Small intestine (tissue), 16 donors: ENCODE results near the gene NFKB2. TPM values are rescaled to one million over a fixed set of nuclear protein-coding genes. Genes with fewer than 3 reads are reported as not detected.

Source experiments
- DNase-seq, 2 donors: peaks; one replicate each; pipeline versions ENCODE4 v3.0.0 to v3.0.0-alpha.2; 2013
- FAIRE-seq: peaks from 2 replicates; lab custom pipeline; 2012; peaks lifted over from hg19 to GRCh38; lab: Jason Lieb, UNC
- H3K27ac ChIP-seq, 3 donors: one replicate each; pipeline ENCODE4 v1.5.1; 2013; ENCODE audit warnings: low read length in 2 of 3, mild to moderate bottlenecking in 2 of 3, control low read depth in 1 of 3, inconsistent platforms in 1 of 3, low read depth in 1 of 3, moderate library complexity in 1 of 3
- H3K27me3 ChIP-seq, 3 donors: one replicate each; pipeline ENCODE4 v1.6.1; 2013; ENCODE audit warnings: low read length in 3 of 3, inconsistent platforms in 1 of 3; ENCODE audit not compliant: control insufficient read depth in 3 of 3, insufficient read depth in 3 of 3
- H3K36me3 ChIP-seq, 3 donors: one replicate each; pipeline ENCODE4 v1.6.1; 2013; ENCODE audit warnings: low read length in 3 of 3, inconsistent platforms in 1 of 3, low read depth in 1 of 3, mild to moderate bottlenecking in 1 of 3, moderate library complexity in 1 of 3; ENCODE audit not compliant: control insufficient read depth in 3 of 3, insufficient read depth in 2 of 3
- H3K4me1 ChIP-seq, 3 donors: one replicate each; pipeline ENCODE4 v1.6.1; 2013; ENCODE audit warnings: low read length in 2 of 3, inconsistent platforms in 1 of 3, low read depth in 1 of 3, mild to moderate bottlenecking in 1 of 3, moderate library complexity in 1 of 3; ENCODE audit not compliant: control insufficient read depth in 3 of 3, insufficient read depth in 2 of 3
- H3K4me3 ChIP-seq, 3 donors: one replicate each; pipeline ENCODE4 v1.5.1; 2013; ENCODE audit warnings: low read length in 3 of 3, control low read depth in 1 of 3, inconsistent platforms in 1 of 3, low read depth in 1 of 3, mild to moderate bottlenecking in 1 of 3, moderate library complexity in 1 of 3
- H3K9me3 ChIP-seq, 2 donors: one replicate each; pipeline ENCODE4 v1.6.1; 2013; ENCODE audit warnings: low read depth in 1 of 2, low read length in 1 of 2; ENCODE audit not compliant: control insufficient read depth in 2 of 2, insufficient read depth in 1 of 2
- WGBS, 3 donors: extraction: QIAGEN DNeasy Blood & Tissue Kit; methylation state at CpG; one replicate each; pipeline ENCODE4 v1.1.7; 2013; 5-methylcytosine and 5-hydroxymethylcytosine counted together
- long read RNA-seq, 10 donors: transcript quantifications; one replicate each; lab custom pipeline, GENCODE V29; 2026
- polyA plus RNA-seq, 4 donors: library from polyadenylated mRNA; stranded (reverse) in 3 of 4; unstranded in 1 of 4; fragments of 200-250 nt in 3 of 4; fragments of 120-200 nt in 1 of 4; gene quantifications; one replicate each; pipeline versions ENCODE4 v1.2.1 to v1.2.3, GENCODE V29; 2013
- donor health status: healthy with polysubstance abuse.
- donor health status: control.
- donor health status: control.
- donor health status: Bipolar disorder and iron deficiency.
- donor health status: healthy.

NFKB2 gene
- 10 to 100 TPM; 13.5 to 22.3 (median 15.6) TPM for polyA plus RNA-seq
- long read RNA-seq, donor 1, partial matches to known transcripts, result 0 of 2 reads
- long read RNA-seq, donor 1, other reads (novel, unspliced or antisense), result 0 of 2 reads
- long read RNA-seq, donor 2, partial matches to known transcripts, result 0 of 1 reads
- long read RNA-seq, donor 2, other reads (novel, unspliced or antisense), result 0 of 1 reads
- long read RNA-seq, donor 3, partial matches to known transcripts, result 0 of 8 reads
- long read RNA-seq, donor 3, other reads (novel, unspliced or antisense), result 8 of 8 reads
- long read RNA-seq, donor 4, result 0 reads
- long read RNA-seq, donor 5, result 0 reads
- long read RNA-seq, donor 6, partial matches to known transcripts, result 0 of 1 reads
- long read RNA-seq, donor 6, other reads (novel, unspliced or antisense), result 0 of 1 reads
- long read RNA-seq, donor 7, result 0 reads
- long read RNA-seq, donor 8, result 0 reads
- long read RNA-seq, donor 9, result 0 reads
- long read RNA-seq, donor 10, result 0 reads

DNA sequence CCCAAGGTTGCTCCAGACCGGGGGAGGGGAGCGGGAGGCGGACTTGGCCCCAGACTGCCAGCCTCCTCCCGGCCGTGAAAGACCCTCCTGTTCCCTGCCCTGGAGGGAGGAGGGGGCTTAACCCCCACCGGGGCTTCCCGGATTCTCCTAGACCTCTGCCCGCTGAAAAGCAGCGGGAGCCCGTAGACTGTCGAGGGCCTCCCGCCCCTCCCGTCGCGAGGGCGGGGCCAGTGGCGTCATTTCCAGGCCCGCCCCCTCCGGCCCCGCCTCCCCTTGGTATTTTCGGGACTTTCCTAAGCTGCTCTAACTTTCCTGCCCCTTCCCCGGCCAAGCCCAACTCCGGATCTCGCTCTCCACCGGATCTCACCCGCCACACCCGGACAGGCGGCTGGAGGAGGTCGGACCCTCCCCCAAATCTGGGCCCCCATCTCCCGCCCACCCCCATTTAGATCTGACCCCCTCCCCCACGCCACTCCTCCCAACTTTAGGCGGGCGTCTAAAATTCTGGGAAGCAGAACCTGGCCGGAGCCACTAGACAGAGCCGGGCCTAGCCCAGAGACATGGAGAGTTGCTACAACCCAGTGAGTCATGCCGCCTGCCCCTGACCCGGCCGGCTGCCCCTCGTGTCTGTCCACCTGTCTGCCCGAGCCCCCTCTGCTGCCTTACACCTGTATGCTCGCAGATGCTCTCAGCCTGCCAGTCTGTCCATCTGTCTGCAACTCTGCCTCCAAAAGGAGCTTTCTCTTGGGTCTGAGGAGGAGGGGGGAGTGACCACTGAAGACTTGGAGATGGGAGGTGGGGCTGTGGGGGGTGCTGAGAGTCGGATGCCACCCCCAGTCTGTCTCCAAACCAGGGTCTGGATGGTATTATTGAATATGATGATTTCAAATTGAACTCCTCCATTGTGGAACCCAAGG is at the start of gene NFKB2:
Gene NFKB2 (plus strand): TSS at position 306 of the 917 bp plus-strand sequence. CDS start 255 bp downstream, at position 561.
- Histone ChIP-seq H3K4me3 (peak within 1 kb of the TSS; percentile 62 to 77 (median 65)), H3K27me3 (peaks cover 0 to 5% (median 0%) of the 10 kb centered on the region in 3 donors), H3K36me3 (peaks cover 0 to 42% (median 0%) of the 10 kb centered on the region in 3 donors), H3K27ac (peak within 1 kb of the TSS; percentile 91 to 96 (median 93)), H3K9me3 (no peaks in the 10 kb centered on the region), H3K4me1 (peaks cover 2 to 21% (median 4%) of the 10 kb centered on the region in 3 donors)
- DNase-seq (peak; percentile 82 to 96), FAIRE-seq (no peak)
- 0 to 1% (median 1%) methylated on average over 37 to 42 of the region's 42 CpGs for WGBS, 3 donors

DNA sequence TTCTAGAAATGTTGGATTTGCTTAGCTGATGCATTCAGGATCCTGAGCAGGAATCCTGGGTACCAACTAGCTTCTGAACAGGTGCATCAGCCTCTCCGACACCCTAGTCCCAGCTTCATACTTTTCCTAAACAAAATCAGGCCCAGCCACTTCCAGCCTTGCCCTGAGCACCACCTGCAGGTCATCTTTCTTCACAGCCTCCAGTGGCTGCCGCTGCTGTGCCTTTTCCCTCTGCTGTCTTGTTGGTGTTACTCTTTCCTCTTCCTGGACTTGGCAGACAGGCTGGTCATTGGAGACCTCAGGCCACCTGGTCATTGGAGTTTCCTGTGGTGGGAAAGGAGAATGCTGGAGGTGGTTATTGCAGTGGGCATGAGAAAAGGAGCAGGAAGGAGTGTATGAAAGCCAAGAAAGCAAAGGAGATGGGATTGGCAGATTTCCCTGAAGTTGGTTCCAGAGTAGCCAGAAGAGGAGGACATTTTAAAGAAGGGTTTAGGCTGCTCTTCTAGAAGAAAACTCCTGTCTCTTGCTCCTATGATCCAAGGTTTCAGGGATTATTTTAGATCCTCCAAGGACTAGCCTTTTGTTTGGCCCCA is 48.2 kb upstream of the NFKB2 start:
- Histone ChIP-seq H3K27me3 (no peaks in the 10 kb centered on the region), H3K27ac (no peak overlapping the region), H3K9me3 (no peaks in the 10 kb centered on the region), H3K36me3 (peaks cover 5 to 56% (median 10%) of the 10 kb centered on the region in 3 donors), H3K4me3 (no peak overlapping the region), H3K4me1 (no peaks in the 10 kb centered on the region)
- WGBS, 3 donors, result 60 to 81% (median 74%) methylated on average over 2 of the region's 2 CpGs
- FAIRE-seq, result no peak
- peak; percentile 33 to 41 for DNase-seq

DNA sequence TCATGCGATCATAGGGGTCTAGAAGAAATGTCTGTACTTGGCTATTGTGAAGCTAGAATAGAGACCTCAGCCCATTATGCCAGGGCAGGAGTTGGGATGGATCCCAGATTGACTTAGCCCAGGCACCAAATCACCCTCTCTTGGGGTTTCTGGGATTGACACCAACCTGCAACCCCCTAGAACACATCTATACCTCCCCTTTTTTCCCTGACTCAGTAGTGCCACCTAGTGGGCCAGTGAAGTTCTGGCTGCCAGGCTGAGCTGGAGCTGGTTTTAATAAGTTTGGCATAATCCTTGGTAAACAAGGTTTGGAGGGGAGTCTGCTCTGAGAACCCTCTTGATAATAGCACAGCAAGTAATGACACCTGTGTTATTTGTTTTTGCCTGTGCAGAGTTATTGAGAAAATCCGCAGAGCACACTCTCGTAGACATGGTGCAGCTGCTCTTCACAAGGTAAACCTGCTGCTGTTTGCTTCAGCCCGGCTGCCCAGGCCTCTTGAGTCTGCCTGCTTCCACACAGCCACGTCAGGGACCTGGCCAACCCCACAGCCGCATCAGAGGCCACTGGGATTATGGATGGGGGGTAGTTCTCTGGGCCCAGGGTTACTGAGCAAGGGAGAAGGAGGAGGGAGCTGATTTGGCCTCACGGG is 43.3 kb upstream of the NFKB2 start:
- no peaks in the 10 kb centered on the region for H3K4me1 ChIP-seq
- H3K36me3 ChIP-seq, result peaks cover 11 to 71% (median 15%) of the 10 kb centered on the region in 3 donors
- H3K27ac ChIP-seq, result no peak overlapping the region
- 80 to 86% (median 81%) methylated on average over 7 of the region's 7 CpGs for WGBS, 3 donors
- no peaks in the 10 kb centered on the region for H3K9me3 ChIP-seq
- H3K27me3 ChIP-seq, result no peaks in the 10 kb centered on the region
- no peak for FAIRE-seq
- peak; percentile 68 to 76 for DNase-seq
- no peak overlapping the region for H3K4me3 ChIP-seq

DNA sequence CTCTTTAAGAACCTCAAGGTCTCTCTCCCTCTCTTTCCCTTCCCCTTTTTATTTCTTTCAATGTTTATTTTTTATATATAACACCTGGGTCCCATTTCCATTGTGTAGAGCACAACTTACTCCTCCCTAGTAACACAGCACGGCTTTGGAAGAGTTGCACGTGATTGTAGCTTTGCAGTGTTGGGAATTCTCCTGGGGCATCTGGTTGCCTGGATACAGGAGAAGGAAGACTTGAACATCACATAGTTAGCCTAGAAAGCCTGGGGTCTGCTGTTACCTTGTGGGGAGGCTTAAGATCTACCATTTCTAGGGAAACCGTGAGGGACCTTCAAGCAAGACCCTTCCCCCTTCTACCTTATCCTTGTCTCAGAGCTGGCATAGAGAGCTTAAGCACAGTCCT is 41.1 kb upstream of the NFKB2 start:
- FAIRE-seq (no peak), DNase-seq (no peak)
- no peak overlapping the region for H3K27ac ChIP-seq
- H3K9me3 ChIP-seq, result no peaks in the 10 kb centered on the region
- WGBS, 3 donors, result 87 to 99% (median 92%) methylated on average over 3 of the region's 3 CpGs
- peaks cover 21 to 72% (median 30%) of the 10 kb centered on the region in 3 donors for H3K36me3 ChIP-seq
- no peaks in the 10 kb centered on the region for H3K4me1 ChIP-seq
- H3K4me3 ChIP-seq, result no peak overlapping the region
- H3K27me3 ChIP-seq, result no peaks in the 10 kb centered on the region

DNA sequence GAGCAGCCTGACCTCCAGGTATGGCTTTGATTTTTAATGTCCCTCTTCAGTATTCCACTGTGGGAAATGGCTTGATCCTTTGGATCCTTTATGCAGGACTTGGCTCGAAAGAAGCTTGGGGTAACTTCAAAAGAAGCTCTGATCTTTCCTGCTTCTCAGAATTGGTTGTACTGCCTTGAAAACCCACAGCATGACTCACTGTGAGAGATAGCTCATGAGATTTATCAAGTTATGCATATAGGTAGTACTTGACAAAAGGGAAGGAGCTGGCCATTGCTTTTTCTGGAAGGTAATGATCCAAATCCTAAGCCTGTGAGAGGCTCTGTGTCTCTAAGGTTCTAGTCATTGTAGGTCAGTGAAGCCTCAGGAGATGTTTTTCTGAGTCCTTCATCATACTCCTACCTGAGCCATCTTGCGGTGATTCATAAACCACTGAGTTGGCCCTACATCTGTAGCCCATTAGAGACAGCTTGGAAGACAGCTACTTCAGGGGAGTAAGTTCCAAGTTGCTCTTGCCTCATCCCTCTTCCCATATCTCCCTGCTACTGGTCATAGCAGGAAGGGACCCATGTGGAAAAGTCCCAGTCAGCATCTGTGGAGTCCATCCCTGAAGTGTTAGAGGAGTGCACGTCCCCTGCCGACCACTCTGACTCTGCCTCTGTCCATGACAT is 36.7 kb upstream of the NFKB2 start:
- 92 to 99% (median 94%) methylated on average over 4 of the region's 4 CpGs for WGBS, 3 donors
- H3K4me1 ChIP-seq, result no peaks in the 10 kb centered on the region
- H3K27ac ChIP-seq, result no peak overlapping the region
- no peaks in the 10 kb centered on the region for H3K27me3 ChIP-seq
- peaks cover 26 to 72% (median 39%) of the 10 kb centered on the region in 3 donors for H3K36me3 ChIP-seq
- FAIRE-seq (no peak), DNase-seq (no peak)
- H3K9me3 ChIP-seq, result no peaks in the 10 kb centered on the region
- no peak overlapping the region for H3K4me3 ChIP-seq

DNA sequence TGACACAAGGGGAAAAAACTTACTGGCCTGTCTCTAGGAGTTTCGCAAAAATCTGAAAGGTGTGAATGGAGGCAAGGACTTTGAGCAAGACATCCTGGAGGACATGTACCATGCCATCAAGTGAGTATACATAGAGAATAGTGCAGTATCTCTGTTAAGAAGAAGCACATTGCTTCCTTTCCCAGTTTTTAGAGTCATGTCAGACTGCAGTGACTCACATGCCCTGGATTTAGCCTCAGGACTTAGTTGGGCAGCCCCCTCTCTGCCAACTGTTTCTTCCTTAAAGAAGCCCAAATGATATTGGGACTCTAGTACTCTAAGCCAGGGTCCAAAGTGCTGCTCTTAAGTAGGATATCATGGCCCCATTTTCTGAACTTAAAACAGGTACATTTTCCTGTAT is 28.1 kb upstream of the NFKB2 start:
- Histone ChIP-seq H3K4me3 (no peak overlapping the region), H3K4me1 (no peaks in the 10 kb centered on the region), H3K27me3 (no peaks in the 10 kb centered on the region), H3K9me3 (peaks cover 0 to 14% of the 10 kb centered on the region in 2 donors), H3K27ac (no peak overlapping the region), H3K36me3 (peaks cover 37 to 76% (median 53%) of the 10 kb centered on the region in 3 donors)
- FAIRE-seq, result no peak
- WGBS, 3 donors, result 96 to 100% (median 96%) methylated on average over 1 of the region's 1 CpG
- no peak for DNase-seq

DNA sequence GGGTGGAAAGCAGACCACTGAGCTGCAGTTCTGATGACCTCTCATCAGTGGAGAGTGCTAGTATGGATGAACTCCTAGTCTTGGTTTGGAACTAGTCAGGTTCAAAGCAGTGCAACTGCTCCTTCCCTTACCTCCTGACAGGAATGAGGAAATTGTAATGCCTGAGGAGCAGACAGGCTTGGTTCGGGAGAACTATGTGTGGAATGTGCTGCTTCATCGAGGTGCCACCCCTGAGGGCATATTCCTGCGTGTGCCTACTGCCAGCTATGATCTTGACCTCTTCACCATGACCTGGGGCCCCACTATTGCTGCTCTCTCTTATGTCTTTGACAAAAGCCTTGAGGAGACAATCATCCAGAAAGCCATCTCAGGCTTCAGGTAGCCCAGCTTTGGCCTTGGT is 27.4 kb upstream of the NFKB2 start:
- H3K4me3 ChIP-seq, result no peak overlapping the region
- no peak overlapping the region for H3K27ac ChIP-seq
- FAIRE-seq (no peak), DNase-seq (no peak)
- peaks cover 37 to 72% (median 46%) of the 10 kb centered on the region in 3 donors for H3K36me3 ChIP-seq
- H3K27me3 ChIP-seq, result no peaks in the 10 kb centered on the region
- 88 to 95% (median 94%) methylated on average over 3 of the region's 3 CpGs for WGBS, 3 donors
- H3K9me3 ChIP-seq, result peaks cover 0 to 14% of the 10 kb centered on the region in 2 donors
- no peaks in the 10 kb centered on the region for H3K4me1 ChIP-seq
